G401 (cell line): ENCODE measurements around the gene EXD1. TPM values are rescaled to one million over a fixed set of nuclear protein-coding genes. Genes with fewer than 3 reads are reported as not detected.
"Not testable (repeated sequence)": the region's sequence is repeated elsewhere in the genome, so short reads cannot be mapped to it uniquely, and the experiment has no call there.

Source experiments
- DNase-seq: peaks from one replicate; pipeline ENCODE4 v3.0.0-alpha.2; 2015; ENCODE audit warnings: low spot score
- in situ Hi-C: cut with HindIII; loops from 2 replicates; pipeline ENCODE4 v1.10.0; 2016; ENCODE audit warnings: low sequenced_read_pairs, mixed read lengths
- total RNA-seq: library from RNA; depleted of rRNA; stranded (reverse); fragments of >200 nt; shearing (Covaris generic); gene quantifications from 2 replicates; pipeline ENCODE4 v1.2.3, GENCODE V29; 2014; rRNA removed

EXD1 gene
- total RNA-seq, 1 experiment from 2014 or later: 0.03 TPM

GRCh38 chr15:41160639-41161315 is 69.8 kb downstream of the EXD1 start:
- in situ Hi-C loops: no loop called here
- DNase-seq: no peak

DNA sequence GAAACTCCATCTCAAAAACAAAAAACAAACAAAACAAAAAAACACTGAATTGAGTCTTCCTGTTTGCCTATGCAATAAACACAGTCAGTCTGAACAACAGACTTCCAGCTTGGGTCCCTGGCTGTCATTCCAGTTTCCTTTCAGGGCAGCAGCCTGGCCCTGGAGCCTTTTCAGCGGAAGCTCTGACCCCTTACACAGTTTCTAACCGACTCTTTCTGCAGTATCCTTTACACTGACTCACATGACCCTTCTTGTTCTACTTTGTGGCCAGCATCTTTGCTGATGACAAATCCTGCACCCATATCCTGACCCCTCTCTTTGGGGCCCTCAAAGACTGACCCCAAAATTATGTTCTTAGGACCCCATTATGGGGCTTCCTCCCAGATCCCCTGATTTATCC is 76.1 kb downstream of the EXD1 start:
- in situ Hi-C loops: no loop called here
- no peak for DNase-seq

DNA sequence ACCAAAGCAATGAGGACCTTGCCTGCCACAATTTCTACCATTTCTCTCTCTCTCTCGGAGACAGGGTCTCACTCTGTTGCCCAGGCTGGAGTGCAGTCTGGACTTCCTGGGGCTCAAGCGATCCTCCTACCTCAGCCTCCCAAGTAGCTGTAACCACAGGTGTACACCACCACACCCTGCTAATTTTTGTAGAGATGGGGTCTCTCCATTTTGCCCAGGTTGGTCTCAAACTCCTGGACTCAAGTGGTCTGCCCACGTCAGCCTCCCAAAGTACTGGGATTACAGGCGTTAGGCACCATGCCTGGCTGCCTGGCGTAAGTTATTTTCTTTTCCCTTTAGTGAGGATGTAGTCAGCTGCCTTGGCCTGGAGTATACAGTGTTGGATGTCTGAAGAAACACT is 76.8 kb downstream of the EXD1 start:
- in situ Hi-C loops: no loop called here
- no peak for DNase-seq

DNA sequence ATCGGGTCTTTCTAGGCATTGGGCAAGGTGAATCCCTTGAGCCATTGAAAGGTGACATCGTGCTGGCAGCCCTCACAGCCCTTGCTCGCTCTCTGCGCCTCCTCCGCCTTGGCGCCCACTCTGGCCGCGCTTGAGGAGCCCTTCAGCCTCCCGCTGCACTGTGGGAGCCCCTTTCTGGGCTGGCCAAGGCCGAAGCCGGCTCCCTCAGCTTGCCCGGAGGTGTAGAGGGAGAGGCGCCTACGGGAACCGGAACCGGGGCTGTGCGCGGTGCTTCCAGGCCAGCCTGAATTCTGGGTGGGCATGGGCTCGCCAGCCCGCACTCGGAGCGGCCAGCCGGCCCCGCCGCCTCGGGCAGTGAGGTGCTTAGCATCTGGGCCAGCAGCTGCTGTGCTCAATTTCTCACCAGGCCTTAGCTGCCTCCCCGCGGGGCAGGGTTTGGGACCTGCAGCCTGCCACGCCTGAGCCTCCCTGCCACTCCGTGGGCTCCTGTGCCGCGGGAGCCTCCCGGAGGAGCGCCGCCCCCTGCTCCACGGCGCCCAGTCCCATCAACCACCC is 79.0 kb downstream of the EXD1 start:
- in situ Hi-C loops: no loop called here
- DNase-seq: no peak

DNA sequence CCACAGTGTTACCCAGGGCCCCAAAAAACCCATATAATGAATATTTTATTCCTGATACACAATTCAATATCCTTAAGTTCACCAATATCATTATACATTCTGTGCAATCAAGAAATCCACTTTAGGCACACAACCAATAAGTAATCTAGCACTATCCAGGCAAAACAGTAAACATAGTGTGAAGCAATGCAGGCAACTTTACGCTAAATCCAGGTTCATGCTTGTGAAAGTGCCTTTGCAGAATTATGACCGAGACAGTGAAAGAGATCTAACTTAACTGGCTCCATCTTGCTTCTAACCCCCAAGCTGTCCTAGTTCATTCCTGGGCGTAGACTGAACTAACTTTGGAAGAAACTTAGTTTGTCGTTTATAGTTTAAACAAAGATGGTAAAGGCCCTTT is 80.3 kb downstream of the EXD1 start:
- in situ Hi-C loops: no loop called here
- DNase-seq: no peak

- in situ Hi-C loops: no loop called here
- DNase-seq: no peak
Observed at GRCh38 chr15:41148065-41148464, 82.5 kb downstream of the EXD1 start.

DNA sequence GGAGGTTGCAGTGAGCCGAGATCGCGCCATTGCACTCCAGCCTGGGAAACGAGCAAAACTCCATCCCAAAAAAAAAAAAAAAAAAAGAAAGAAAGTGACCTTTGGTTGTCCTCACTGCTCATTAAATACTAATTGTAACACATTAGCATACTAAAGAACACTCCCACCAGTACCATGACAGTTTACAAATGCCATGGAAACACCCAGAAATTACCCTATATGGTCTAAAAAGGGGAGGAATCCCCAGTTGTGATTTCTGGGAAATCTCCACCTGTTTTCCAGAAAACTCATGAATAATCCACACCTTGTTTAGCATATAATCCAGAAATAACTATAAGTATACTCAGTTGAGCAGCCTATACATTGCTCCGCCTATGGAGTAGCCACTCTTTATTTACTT is 90.9 kb downstream of the EXD1 start:
- DNase-seq: no peak
- in situ Hi-C loops: no loop called here

DNA sequence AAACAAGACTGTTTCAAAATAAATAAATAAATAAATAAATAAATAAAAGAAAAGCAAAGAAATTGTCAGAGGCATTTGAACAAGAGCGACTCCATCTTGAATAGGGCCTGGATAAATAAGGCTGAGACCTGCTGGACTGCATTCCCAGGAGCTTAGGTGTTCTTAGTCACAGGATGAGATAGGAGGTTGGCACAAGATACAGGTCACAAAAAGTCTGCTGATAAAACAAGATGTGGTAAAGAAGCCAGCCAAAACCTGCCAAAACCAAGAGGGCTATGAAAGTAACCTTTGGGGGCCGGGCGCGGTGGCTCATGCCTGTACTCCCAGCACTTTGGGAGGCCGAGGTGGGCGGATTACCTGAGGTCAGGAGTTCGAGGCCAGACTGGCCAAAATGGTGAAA is 91.4 kb downstream of the EXD1 start:
- in situ Hi-C loops, DNase-seq: not testable (repeated sequence)

DNA sequence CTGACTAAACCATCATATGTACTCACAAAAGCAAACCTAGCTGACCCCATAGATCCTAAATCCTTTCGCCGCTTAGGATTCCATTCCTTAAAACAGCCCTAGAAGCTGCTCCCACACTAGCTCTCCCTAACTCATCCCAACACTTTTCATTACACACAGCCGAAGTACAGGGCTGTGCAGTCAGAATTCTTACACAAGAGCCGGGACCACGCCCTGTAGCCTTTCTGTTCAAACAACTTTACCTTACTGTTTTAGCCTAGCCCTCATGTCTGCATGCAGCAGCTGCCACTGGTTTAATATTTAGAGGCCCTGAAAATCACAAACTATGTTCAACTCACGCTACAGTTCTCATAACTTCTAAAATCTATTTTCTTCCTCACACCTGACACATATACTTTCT is 95.0 kb downstream of the EXD1 start:
- DNase-seq, in situ Hi-C loops: not testable (repeated sequence)

DNA sequence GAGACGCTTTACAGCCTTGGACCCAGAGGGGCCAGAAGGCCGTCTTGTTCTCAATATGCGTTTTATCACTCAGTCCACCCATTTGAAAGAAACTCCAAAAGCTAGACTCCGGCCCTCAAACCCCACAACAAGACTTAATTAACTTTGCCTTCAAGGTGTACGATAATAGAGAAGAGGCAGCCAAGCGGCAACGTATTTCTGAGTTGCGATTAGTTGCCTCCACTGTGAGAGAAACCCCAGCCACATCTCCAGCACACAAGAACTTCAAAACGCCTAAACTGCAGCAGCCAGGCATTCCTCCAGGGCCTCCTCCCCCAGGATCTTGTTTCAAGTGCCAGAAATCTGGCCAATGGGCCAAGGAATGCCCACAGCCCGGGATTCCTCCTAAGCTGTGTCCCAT is 97.1 kb downstream of the EXD1 start:
- no peak for DNase-seq
- in situ Hi-C loops: no loop called here

Other genes with a start within 250 kb of the EXD1 start
- 14.8 and 35.6 TPM in 2 replicates for gene INO80, start 114.5 kb downstream of the EXD1 start, total RNA-seq
- gene CHP1, start 511 bp upstream of the EXD1 start, total RNA-seq: 107 and 141 TPM in 2 replicates
- gene OIP5, start 101.8 kb upstream of the EXD1 start, total RNA-seq: 43.0 and 45.4 TPM in 2 replicates
- gene NUSAP1, start 102.1 kb upstream of the EXD1 start, total RNA-seq: 147 and 237 TPM in 2 replicates
- gene NDUFAF1, start 171.7 kb upstream of the EXD1 start, total RNA-seq: 16.4 and 30.0 TPM in 2 replicates
- gene RTF1, start 186.3 kb upstream of the EXD1 start, total RNA-seq: 24.6 and 58.4 TPM in 2 replicates